D721Med (cell line): ENCODE measurements around the gene PATL1.
"Not testable (repeated sequence)": the region's sequence is repeated elsewhere in the genome, so short reads cannot be mapped to it uniquely, and the experiment has no call there.

ENCODE experiments used
- DNase-seq: peaks from one replicate; pipeline ENCODE4 v3.0.0; 2011; ENCODE audit warnings: low spot score; ENCODE audit not compliant: insufficient read length
- FAIRE-seq: peaks from 2 replicates; lab custom pipeline; 2011; peaks lifted over from hg19 to GRCh38; lab: Jason Lieb, UNC
- CTCF ChIP-seq: IDR thresholded peaks from 2 replicates; pipeline ENCODE4 v1.5.1; 2012; ENCODE audit warnings: mild to moderate bottlenecking, control low read depth; ENCODE audit not compliant: insufficient read depth; ENCODE audit errors: missing control alignments

Gene PATL1

DNA sequence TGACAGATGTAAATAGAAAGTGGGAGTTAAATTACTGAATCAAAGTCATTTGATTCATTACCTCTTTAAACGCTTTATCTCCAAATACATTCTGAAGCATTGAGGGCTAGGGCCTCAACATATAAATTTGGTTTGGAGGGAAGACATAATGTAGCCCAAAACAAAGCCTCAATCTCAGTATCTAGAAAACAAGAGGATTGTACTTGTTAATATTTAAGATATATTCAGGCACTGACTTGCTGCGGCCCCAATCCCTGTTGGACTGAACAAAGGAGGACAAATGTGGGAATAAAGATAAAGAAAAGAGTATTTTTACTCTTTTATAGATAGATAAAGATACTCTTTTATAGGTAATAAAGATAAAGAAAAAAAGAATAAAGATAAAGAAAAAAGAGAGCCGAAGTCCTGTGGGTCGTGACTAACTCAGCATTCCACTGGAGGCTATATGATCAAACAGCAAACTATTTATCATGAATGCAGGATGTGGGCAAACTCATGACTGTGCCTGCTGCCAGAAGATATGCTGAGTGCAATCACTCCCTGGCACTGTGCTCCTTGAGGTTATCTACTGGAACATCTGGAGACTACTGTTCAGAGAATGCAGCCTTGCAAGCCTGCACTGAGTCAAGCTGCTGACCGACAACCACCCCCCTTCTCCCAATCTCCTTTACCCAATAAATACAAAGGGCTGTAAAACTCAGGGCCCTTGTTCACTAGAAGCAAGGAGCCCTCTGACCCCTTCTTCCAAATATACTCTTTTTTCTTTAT is 37.9 kb upstream of the PATL1 start:
- FAIRE-seq (no peak), DNase-seq (no peak)
- no peak for TF ChIP-seq CTCF

GRCh38 chr11:59705294-59705693 is 36.5 kb upstream of the PATL1 start:
- DNase-seq (no peak), FAIRE-seq (no peak)
- TF ChIP-seq CTCF = no peak

DNA sequence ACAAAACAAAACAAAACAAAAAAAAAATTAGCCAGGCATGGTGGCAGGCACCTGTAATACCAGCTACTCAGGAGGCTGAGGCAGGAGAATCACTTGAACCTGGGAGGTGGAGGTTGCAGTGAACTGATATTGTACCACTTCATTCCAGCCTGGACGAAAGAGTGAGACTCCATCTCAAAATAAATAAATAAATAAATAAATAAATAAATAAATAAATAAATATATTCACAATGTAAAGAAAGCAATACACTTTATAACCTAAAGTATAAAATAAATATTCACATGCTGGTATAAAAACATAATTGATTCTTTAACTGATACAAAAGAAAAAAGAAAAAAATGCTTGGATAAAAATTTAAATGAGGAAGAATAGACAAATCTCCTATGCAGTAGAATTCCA is 34.7 kb upstream of the PATL1 start:
- not testable (repeated sequence) for FAIRE-seq, DNase-seq

- not testable (repeated sequence) for FAIRE-seq, DNase-seq
These were observed 31.3 kb upstream of the PATL1 start for GRCh38 chr11:59700157-59700556.

- no peak for TF ChIP-seq CTCF
- DNase-seq = no peak
- no peak for FAIRE-seq
These were observed 29.7 kb upstream of the PATL1 start for GRCh38 chr11:59698506-59698905.

- DNase-seq = no peak
- FAIRE-seq = no peak
- TF ChIP-seq CTCF = no peak
These were observed 24.1 kb upstream of the PATL1 start for GRCh38 chr11:59692915-59693314.

DNA sequence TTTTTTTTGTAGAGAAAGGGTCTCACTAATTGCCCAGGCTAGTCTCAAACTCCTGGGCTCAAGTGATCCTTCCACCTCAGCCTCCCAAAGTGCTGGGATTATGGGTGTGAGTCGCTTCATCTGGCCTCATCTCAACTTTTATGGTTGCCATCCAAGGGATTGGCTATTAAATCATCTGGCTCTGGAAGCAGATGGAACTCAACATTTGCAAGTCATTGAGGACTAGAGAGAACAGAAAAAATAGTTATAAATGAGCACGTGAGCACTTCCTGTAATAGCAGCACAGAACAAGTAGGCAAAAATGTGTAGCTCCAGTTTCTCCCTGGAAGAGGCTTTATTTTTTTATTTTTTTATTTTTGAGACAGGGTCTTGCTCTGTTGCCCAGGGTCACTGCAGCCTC is 22.3 kb upstream of the PATL1 start:
- TF ChIP-seq CTCF = no peak
- FAIRE-seq = no peak
- no peak for DNase-seq

GRCh38 chr11:59689015-59689414 is 20.2 kb upstream of the PATL1 start:
- no peak for TF ChIP-seq CTCF
- FAIRE-seq = no peak
- DNase-seq = no peak

GRCh38 chr11:59681260-59681725 is 12.5 kb upstream of the PATL1 start:
- not testable (repeated sequence) for FAIRE-seq, DNase-seq
